Adrenal gland (tissue), 12 donors: ENCODE results near the gene PRELID1. TPM values are rescaled to one million over a fixed set of nuclear protein-coding genes. Genes with fewer than 3 reads are reported as not detected.
A peak's percentile ranks its signal among the peaks of the same experiment; 100 is the strongest.

Source experiments
- DNase-seq, 7 donors: peaks; one replicate each; pipeline ENCODE4 v3.0.0-alpha.2; 2019 to 2020
- H3K27ac ChIP-seq, 5 donors: fragments of 200-600 bp; sonication (generic) in 4 of 5; 1 replicate in 3 of 5; 2 replicates in 2 of 5; pipeline versions ENCODE4 v1.5.1 to v1.8.0; 2016 to 2020; ENCODE audit warnings: mild to moderate bottlenecking in 1 of 5
- H3K27me3 ChIP-seq: fragments of 200-600 bp; 2 replicates; pipeline ENCODE4 v1.8.0; 2021
- H3K36me3 ChIP-seq, 2 donors: fragments of 200-600 bp; replicated peaks in 1 of 2; 1 replicate in 1 of 2; 2 replicates in 1 of 2; pipeline versions ENCODE4 v1.5.1 to v1.8.0; 2018 to 2022
- H3K4me1 ChIP-seq, 2 donors: fragments of 200-600 bp; replicated peaks in 1 of 2; 1 replicate in 1 of 2; 2 replicates in 1 of 2; pipeline versions ENCODE4 v1.5.1 to v1.8.0; 2018 to 2021
- H3K4me3 ChIP-seq, 4 donors: fragments of 200-600 bp; sonication (generic) in 3 of 4; one replicate each; pipeline ENCODE4 v1.5.1; 2016 to 2018
- H3K9me3 ChIP-seq, 3 donors: fragments of 200-600 bp; sonication (generic) in 1 of 3; replicated peaks in 1 of 3; 1 replicate in 2 of 3; 2 replicates in 1 of 3; pipeline versions ENCODE4 v1.5.1 to v1.8.0; 2016 to 2021
- CTCF ChIP-seq, 6 experiments: fragments of 450-650 bp in 4 of 6; fragments of 200-600 bp in 2 of 6; sonication (generic) in 1 of 6; IDR thresholded peaks; 1 replicate in 5 of 6; 2 replicates in 1 of 6; pipeline versions ENCODE4 v1.5.1 to v1.8.0; 2016 to 2021; ENCODE audit warnings: antibody characterized with exemption in 6 of 6, mild to moderate bottlenecking in 2 of 6, moderate library complexity in 1 of 6
- POLR2A ChIP-seq, 2 donors: fragments of 450-650 bp; IDR thresholded peaks; one replicate each; pipeline ENCODE4 v1.6.1; 2017; ENCODE audit warnings: antibody characterized with exemption in 2 of 2, mild to moderate bottlenecking in 2 of 2, moderate library complexity in 1 of 2
- WGBS, 4 donors: extraction: QIAGEN DNeasy Blood & Tissue Kit in 2 of 4; methylation state at CpG; one replicate each; pipeline versions ENCODE4 v1.1.5 to v1.1.7; 2013 to 2017; 5-methylcytosine and 5-hydroxymethylcytosine counted together
- intact Hi-C, 2 donors: fragments of 100-400 bp; cut with DNase I; formaldehyde crosslinking; loops; one replicate each; pipeline versions ENCODE4 v1.14.1 to v1.15.0; 2022 to 2023
- polyA plus RNA-seq, 3 donors: library from polyadenylated mRNA; stranded (reverse); fragments of 200-250 nt in 2 of 3; fragments of 350-450 nt in 1 of 3; fragmentation: Illumina TruSeq in 1 of 3; extraction: RNeasy Lipid Tissue Mini Kit (QIAGEN cat#74804) in 1 of 3; gene quantifications; one replicate each; pipeline ENCODE4 v1.2.3, GENCODE V29; 2013 to 2014
- total RNA-seq, 9 donors: library from RNA; depleted of rRNA in 4 of 9; stranded (reverse); fragments of >200 nt in 4 of 9; fragments of 120-200 nt in 1 of 9; fragmentation: NEBNext Ultra II Directional in 1 of 9; extraction: Animal tissue kit (Norgen Biotek cat#: 25700) in 1 of 9; gene quantifications; one replicate each; pipeline versions ENCODE4 v1.1.0 to v1.2.4, GENCODE V29; 2013 to 2023
- donor health status: healthy with polysubstance abuse.
- donor health status: Bipolar disorder and iron deficiency.
- donor health status: DM: yes; HTN: yes; CAD: no.
- donor health status: DM: no; HTN: no; CAD: no.
- donor health status: DM: no; HTN: no; CAD: no.
- donor health status: DM: yes; HTN: yes; CAD: no.

Gene PRELID1
- total and polyA plus RNA-seq, 12 donors = 52.3 to 217 (median 122) TPM

GRCh38 chr5:177349762-177350161 lies 46.2 kb downstream of the PRELID1 start:
- Histone ChIP-seq H3K9me3 (no peaks in the 10 kb centered on the region), H3K27me3 (no peaks in the 10 kb centered on the region), H3K36me3 (peaks cover 0 to 10% of the 10 kb centered on the region in 2 donors), H3K4me1 (peaks cover 17 to 39% of the 10 kb centered on the region in 2 donors), H3K27ac (no peak overlapping the region), H3K4me3 (no peak overlapping the region)
- 81 to 89% (median 85%) methylated on average over 5 of the region's 5 CpGs for WGBS, 4 donors
- DNase-seq = no peak
- no peak for TF ChIP-seq CTCF (IDR thresholded peaks at IDR 0.05)
- no peak for TF ChIP-seq POLR2A (IDR thresholded peaks at IDR 0.05)
- intact Hi-C loops = no loop called here

GRCh38 chr5:177350776-177351391 lies 47.3 kb downstream of the PRELID1 start:
- Histone ChIP-seq H3K4me1 (peaks cover 17 to 39% of the 10 kb centered on the region in 2 donors), H3K9me3 (no peaks in the 10 kb centered on the region), H3K27me3 (no peaks in the 10 kb centered on the region), H3K36me3 (peaks cover 0 to 10% of the 10 kb centered on the region in 2 donors), H3K27ac (peak overlapping the region in 4 of 5 donors; percentile 80 to 94 (median 88)), H3K4me3 (peak overlapping the region; percentile 50 to 99 (median 83))
- TF ChIP-seq POLR2A (IDR thresholded peaks at IDR 0.05) = no peak
- no peak for TF ChIP-seq CTCF (IDR thresholded peaks at IDR 0.05)
- 10 to 13% (median 12%) methylated on average over 11 to 19 of the region's 19 CpGs for WGBS, 4 donors
- no peak for DNase-seq
- intact Hi-C loops = no loop called here

GRCh38 chr5:177351392-177352329 lies 48.1 kb downstream of the PRELID1 start, which contains the start of gene LMAN2:
Gene LMAN2 (minus strand): TSS chr5:177351668. CDS start chr5:177351647, 21 bp downstream.
- intact Hi-C loops = no loop called here

More at GRCh38 chr5:177351392-177352329, 48.1 kb downstream of the PRELID1 start, which contains the start of gene LMAN2:
- no peaks in the 10 kb centered on the region for H3K27me3 ChIP-seq
- WGBS, 4 donors = 5 to 7% (median 6%) methylated on average over 39 to 55 of the region's 55 CpGs
- no peaks in the 10 kb centered on the region for H3K9me3 ChIP-seq
- peaks cover 0 to 10% of the 10 kb centered on the region in 2 donors for H3K36me3 ChIP-seq
- peak within 1 kb of the TSS; percentile 69 to 94 (median 86) for H3K27ac ChIP-seq
- peak; percentile 92 to 98 (median 95) for DNase-seq
- H3K4me1 ChIP-seq = peaks cover 17 to 35% of the 10 kb centered on the region in 2 donors
- TF ChIP-seq CTCF (IDR thresholded peaks at IDR 0.05) (no peak), POLR2A (IDR thresholded peaks at IDR 0.05) (peak; percentile 35 to 40)
- peak within 1 kb of the TSS; percentile 50 to 99 (median 83) for H3K4me3 ChIP-seq
